GM10847 (cell line): ENCODE data around the gene ENGASE.

ENCODE experiments used
- POLR2A ChIP-seq: IDR thresholded peaks from 2 replicates; pipeline ENCODE4 v1.6.1; 2011; ENCODE audit not compliant: insufficient read length; ENCODE audit errors: extremely low read depth

The ENGASE gene

GRCh38 chr17:79035686-79036085 is 38.9 kb upstream of the ENGASE start:
- no peak for TF ChIP-seq POLR2A

- no peak for TF ChIP-seq POLR2A
These were observed 38.4 kb upstream of the ENGASE start for GRCh38 chr17:79036181-79036580.

- TF ChIP-seq POLR2A = no peak
These were observed 38.0 kb upstream of the ENGASE start for GRCh38 chr17:79036596-79036995.

- no peak for TF ChIP-seq POLR2A
These were observed 36.0 kb upstream of the ENGASE start for GRCh38 chr17:79038545-79039135.

GRCh38 chr17:79039171-79039570 is 35.5 kb upstream of the ENGASE start:
- TF ChIP-seq POLR2A = no peak

- TF ChIP-seq POLR2A = no peak
These were observed 34.7 kb upstream of the ENGASE start for GRCh38 chr17:79039886-79040285.

GRCh38 chr17:79041041-79041570 is 33.5 kb upstream of the ENGASE start:
- TF ChIP-seq POLR2A = no peak

DNA sequence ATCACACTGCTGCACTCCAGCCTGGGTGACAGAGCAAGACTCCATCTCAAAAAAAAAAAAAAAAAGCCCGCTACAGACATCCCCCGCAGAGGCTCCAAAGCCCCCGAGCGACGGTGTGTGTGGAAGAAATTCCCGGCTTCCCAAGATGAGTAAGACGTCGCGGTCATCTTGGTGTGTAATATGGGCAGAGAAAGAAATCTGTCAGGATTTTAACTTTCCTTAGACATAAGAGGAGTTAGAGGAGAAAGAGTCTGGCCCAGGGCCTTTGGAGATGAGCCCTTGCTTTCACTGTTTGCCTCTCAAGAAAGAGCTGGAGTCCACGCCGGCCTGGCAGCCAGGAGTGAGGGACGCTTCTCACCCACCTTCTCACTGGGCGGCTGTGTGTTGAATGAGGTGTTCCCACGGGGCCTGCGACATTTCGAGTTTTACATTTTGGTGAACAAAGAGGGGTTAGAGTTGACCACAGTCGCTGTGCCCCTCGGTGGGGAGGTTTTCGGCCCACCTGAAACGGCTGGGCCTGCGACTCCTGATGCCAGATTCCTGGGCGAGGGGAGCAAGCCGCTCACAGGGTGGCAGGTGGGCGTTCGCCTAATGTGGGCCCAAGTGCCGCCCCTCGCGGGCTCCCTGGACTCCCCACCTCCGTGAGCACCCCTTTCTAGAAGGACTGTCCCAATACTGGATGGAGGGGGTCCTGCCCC is 32.8 kb upstream of the ENGASE start:
- no peak for TF ChIP-seq POLR2A

- TF ChIP-seq POLR2A = no peak
These were observed 32.0 kb upstream of the ENGASE start for GRCh38 chr17:79042421-79043190.

GRCh38 chr17:79043191-79043930 is 31.3 kb upstream of the ENGASE start:
- no peak for TF ChIP-seq POLR2A

DNA sequence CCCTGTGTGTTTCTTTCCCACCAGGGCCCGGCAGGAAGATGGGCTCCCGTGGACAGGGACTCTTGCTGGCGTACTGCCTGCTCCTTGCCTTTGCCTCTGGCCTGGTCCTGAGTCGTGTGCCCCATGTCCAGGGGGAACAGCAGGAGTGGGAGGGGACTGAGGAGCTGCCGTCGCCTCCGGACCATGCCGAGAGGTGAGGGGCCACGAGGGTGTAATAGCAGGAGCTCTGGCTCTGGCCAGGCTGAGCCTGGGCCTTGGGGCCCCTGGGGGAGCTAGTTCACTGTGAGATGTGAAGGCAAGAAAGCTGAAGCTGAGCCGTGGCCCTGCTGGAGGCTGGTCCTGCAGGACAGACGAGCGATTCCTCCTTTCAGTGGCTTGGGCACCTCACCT is 30.7 kb upstream of the ENGASE start:
- no peak for TF ChIP-seq POLR2A

DNA sequence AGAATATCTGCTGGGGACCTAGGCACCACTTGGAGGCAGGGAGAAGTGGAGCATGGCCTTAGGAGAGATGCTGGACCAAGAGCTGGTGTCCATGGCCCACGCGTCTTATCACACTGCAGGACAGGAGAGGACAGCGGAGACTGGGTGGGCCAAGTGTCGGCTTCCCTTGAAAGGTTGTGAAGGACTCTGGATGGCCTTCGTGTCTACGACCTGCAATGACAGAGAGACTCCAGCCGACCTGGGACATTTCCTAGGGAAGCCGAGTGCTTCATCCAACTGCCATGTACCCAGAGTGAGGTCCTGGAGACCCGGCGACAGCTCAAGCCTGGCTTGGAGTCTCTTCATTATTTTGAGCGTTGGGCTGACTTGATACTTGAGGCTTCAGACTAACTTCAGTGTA is 30.2 kb upstream of the ENGASE start:
- TF ChIP-seq POLR2A = no peak

GRCh38 chr17:79045001-79045729 is 29.5 kb upstream of the ENGASE start:
- TF ChIP-seq POLR2A = no peak

- no peak for TF ChIP-seq POLR2A
These were observed 28.8 kb upstream of the ENGASE start for GRCh38 chr17:79045842-79046196.
